DOHH2 (cell line): Measurements from ENCODE around the gene FSTL1.

ENCODE experiments used
- EZH2phosphoT487 ChIP-seq: fragments of 200-600 bp; sonication (generic); IDR thresholded peaks from 2 replicates; pipeline ENCODE4 v1.6.1; 2017; ENCODE audit warnings: borderline replicate concordance, mild to moderate bottlenecking, antibody characterized with exemption, low read length, moderate library complexity, mixed read lengths
- TF ChIP-seq, protein P1 (sequence below): fragments of 200-600 bp; sonication (generic); IDR thresholded peaks from one replicate; pipeline ENCODE4 v1.5.1; 2014; ENCODE audit warnings: antibody characterized with exemption, mild to moderate bottlenecking, low read depth, low read length; ENCODE audit not compliant: poor library complexity, severe bottlenecking

GRCh38 chr3:120475722-120476377 lies 25.1 kb upstream of the FSTL1 start:
- TF ChIP-seq, protein P1, sequence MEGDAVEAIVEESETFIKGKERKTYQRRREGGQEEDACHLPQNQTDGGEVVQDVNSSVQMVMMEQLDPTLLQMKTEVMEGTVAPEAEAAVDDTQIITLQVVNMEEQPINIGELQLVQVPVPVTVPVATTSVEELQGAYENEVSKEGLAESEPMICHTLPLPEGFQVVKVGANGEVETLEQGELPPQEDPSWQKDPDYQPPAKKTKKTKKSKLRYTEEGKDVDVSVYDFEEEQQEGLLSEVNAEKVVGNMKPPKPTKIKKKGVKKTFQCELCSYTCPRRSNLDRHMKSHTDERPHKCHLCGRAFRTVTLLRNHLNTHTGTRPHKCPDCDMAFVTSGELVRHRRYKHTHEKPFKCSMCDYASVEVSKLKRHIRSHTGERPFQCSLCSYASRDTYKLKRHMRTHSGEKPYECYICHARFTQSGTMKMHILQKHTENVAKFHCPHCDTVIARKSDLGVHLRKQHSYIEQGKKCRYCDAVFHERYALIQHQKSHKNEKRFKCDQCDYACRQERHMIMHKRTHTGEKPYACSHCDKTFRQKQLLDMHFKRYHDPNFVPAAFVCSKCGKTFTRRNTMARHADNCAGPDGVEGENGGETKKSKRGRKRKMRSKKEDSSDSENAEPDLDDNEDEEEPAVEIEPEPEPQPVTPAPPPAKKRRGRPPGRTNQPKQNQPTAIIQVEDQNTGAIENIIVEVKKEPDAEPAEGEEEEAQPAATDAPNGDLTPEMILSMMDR: no peak
- TF ChIP-seq EZH2phosphoT487: no peak
